Left ventricle myocardium inferior (tissue), 1 donor: ENCODE data around the gene PPARG. TPM values are rescaled to one million over a fixed set of nuclear protein-coding genes. Genes with fewer than 3 reads are reported as not detected.

ENCODE experiments used
- DNase-seq: peaks from one replicate; pipeline ENCODE4 v3.0.0-alpha.2; 2020
- H3K27ac ChIP-seq: fragments of 200-600 bp; replicated peaks from 2 replicates; pipeline ENCODE4 v1.8.0; 2021
- H3K27me3 ChIP-seq: fragments of 200-600 bp; 2 replicates; pipeline ENCODE4 v1.8.0; 2021; ENCODE audit warnings: low read depth
- H3K36me3 ChIP-seq: fragments of 200-600 bp; 2 replicates; pipeline ENCODE4 v1.8.0; 2021
- H3K4me1 ChIP-seq: fragments of 200-600 bp; 2 replicates; pipeline ENCODE4 v1.8.0; 2021
- H3K4me3 ChIP-seq: fragments of 200-600 bp; 2 replicates; pipeline ENCODE4 v1.8.0; 2021; ENCODE audit warnings: mild to moderate bottlenecking, moderate library complexity
- H3K9me3 ChIP-seq: fragments of 200-600 bp; replicated peaks from 2 replicates; pipeline ENCODE4 v1.8.0; 2021
- intact Hi-C: fragments of 100-400 bp; cut with micrococcal nuclease; formaldehyde crosslinking; loops from one replicate; pipeline ENCODE4 v1.11.0; 2022
- total RNA-seq: library from RNA; stranded (reverse); fragmentation: NEBNext Ultra II Directional; extraction: Animal tissue kit (Norgen Biotek cat#: 25700); gene quantifications from one replicate; pipeline ENCODE4 v1.2.1, GENCODE V29; 2021
- TF ChIP-seq, protein P1 (sequence below): fragments of 200-600 bp; IDR thresholded peaks from 2 replicates; pipeline ENCODE4 v1.8.0; 2021; ENCODE audit warnings: antibody characterized with exemption, mild to moderate bottlenecking, borderline replicate concordance
- donor health status: DM: no; HTN: yes; CAD: no; lungs with severe emphysema.

The PPARG gene
- total RNA-seq, 1 donor from 2014 or later: 15.6 TPM

DNA sequence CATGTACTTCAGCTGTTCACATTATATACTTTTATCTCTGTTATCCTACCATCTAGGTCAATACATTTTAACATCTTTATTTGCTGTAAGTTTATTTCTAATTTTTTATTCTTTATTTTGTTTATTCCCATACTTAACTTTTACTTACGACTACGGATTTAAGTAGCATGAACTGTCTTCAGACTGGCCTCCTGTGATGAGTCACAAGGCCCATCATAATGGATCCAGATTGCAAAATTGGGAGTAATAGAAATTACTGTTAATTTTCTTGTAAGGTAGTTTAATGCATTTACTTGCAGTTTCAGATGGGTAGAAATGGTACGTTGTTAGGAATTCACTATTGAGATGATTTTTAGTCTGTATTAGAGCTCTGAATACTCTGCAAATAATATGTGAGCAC lies 45.9 kb downstream of the PPARG start:
- no peak for DNase-seq
- Histone ChIP-seq H3K27me3 (no peaks in the 10 kb centered on the region), H3K27ac (no peak overlapping the region), H3K36me3 (no peaks in the 10 kb centered on the region), H3K9me3 (no peaks in the 10 kb centered on the region), H3K4me3 (no peak overlapping the region), H3K4me1 (no peaks in the 10 kb centered on the region)
- TF ChIP-seq, protein P1, sequence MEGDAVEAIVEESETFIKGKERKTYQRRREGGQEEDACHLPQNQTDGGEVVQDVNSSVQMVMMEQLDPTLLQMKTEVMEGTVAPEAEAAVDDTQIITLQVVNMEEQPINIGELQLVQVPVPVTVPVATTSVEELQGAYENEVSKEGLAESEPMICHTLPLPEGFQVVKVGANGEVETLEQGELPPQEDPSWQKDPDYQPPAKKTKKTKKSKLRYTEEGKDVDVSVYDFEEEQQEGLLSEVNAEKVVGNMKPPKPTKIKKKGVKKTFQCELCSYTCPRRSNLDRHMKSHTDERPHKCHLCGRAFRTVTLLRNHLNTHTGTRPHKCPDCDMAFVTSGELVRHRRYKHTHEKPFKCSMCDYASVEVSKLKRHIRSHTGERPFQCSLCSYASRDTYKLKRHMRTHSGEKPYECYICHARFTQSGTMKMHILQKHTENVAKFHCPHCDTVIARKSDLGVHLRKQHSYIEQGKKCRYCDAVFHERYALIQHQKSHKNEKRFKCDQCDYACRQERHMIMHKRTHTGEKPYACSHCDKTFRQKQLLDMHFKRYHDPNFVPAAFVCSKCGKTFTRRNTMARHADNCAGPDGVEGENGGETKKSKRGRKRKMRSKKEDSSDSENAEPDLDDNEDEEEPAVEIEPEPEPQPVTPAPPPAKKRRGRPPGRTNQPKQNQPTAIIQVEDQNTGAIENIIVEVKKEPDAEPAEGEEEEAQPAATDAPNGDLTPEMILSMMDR: no peak
- intact Hi-C loops: no loop called here

DNA sequence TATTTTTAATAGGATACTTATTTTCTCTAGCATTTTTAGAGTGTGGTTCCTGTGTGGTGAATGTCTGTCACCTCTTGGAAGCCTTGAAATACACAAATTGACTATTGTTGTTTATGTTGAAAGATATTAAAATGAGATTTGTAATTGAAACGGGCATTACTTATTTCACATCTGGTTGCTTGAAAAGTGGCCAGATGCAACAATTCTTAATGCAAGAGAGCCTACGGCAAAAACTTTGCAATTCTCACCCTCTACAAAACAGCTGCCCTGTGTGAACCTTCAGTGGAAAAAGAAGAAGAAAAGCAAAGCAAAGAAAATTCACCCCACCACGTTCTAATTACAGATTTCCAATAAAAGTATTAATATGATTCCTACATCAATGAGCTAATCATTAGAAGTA lies 46.6 kb downstream of the PPARG start:
- no peak overlapping the region for H3K4me3 ChIP-seq
- DNase-seq: no peak
- no peaks in the 10 kb centered on the region for H3K27me3 ChIP-seq
- TF ChIP-seq, protein P1: no peak
- no peaks in the 10 kb centered on the region for H3K9me3 ChIP-seq
- intact Hi-C loops: no loop called here
- H3K4me1 ChIP-seq: no peaks in the 10 kb centered on the region
- H3K36me3 ChIP-seq: no peaks in the 10 kb centered on the region
- H3K27ac ChIP-seq: no peak overlapping the region

DNA sequence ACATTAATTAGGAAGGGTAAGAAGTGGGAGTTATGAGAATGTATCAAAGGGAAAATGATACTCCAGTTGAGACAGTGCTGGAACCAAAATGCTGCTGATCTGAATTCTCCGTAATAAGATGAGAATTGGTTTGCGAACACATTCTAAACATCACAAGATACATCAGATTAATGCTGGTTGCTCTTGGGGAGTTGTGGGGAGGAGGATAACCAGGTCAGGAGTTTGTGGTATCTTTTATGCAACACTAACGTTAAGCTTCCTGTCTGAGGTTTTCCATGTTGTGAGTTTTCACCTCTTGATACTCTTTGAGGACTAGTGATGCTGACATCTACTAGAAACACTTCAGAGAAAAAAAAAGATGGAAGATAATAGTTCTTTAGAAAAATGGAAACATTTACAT lies 47.2 kb downstream of the PPARG start:
- TF ChIP-seq, protein P1: no peak
- Histone ChIP-seq H3K4me1 (no peaks in the 10 kb centered on the region), H3K36me3 (no peaks in the 10 kb centered on the region), H3K27me3 (no peaks in the 10 kb centered on the region), H3K27ac (no peak overlapping the region), H3K4me3 (no peak overlapping the region), H3K9me3 (no peaks in the 10 kb centered on the region)
- DNase-seq: no peak
- intact Hi-C loops: no loop called here

DNA sequence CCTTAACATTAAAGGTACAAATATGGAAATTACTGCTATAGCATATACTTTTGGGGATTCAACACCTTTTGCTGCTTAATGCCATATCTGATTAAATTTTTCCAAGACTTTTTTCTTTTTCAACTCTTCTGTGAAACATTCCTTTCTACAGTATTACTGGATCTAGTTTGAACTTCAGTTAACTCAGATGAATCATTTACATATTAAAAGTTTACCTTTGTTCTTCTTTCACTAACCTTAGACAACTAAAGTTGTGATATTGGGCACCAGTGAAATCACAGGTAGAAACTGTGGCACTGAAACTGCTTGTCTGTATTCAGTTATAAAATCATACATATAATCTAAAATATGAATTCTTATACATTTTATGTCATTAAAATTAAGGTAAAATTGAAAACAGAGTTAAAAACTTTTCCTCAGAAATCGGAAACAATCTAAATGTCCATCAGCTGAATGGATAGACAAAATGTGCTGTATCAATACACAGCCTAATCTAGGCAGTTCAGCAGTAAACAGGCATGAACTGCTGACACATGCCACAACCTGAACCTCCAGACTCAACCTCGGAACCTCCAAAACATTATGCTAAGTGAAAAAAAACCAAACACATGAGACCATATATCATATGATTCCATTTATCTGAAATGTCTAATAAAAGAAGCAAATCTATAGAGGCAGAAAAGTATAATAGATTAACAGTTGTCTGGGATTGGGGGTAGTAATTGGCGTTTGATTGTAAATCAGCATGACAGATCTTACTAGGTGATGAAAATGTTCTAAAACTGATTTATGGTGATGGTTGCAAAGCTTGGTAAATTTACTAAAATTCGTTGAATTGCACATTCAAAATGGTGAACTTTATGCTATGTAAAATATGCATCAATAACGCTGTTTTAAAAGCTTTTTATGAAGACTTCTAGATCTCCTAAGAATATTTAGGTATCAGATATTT lies 50.0 kb downstream of the PPARG start:
- Histone ChIP-seq H3K27me3 (no peaks in the 10 kb centered on the region), H3K36me3 (no peaks in the 10 kb centered on the region), H3K4me1 (peaks cover 11% of the 10 kb centered on the region), H3K4me3 (no peak overlapping the region), H3K27ac (no peak overlapping the region), H3K9me3 (no peaks in the 10 kb centered on the region)
- DNase-seq: no peak
- TF ChIP-seq, protein P1: no peak
- intact Hi-C loops: no loop called here

DNA sequence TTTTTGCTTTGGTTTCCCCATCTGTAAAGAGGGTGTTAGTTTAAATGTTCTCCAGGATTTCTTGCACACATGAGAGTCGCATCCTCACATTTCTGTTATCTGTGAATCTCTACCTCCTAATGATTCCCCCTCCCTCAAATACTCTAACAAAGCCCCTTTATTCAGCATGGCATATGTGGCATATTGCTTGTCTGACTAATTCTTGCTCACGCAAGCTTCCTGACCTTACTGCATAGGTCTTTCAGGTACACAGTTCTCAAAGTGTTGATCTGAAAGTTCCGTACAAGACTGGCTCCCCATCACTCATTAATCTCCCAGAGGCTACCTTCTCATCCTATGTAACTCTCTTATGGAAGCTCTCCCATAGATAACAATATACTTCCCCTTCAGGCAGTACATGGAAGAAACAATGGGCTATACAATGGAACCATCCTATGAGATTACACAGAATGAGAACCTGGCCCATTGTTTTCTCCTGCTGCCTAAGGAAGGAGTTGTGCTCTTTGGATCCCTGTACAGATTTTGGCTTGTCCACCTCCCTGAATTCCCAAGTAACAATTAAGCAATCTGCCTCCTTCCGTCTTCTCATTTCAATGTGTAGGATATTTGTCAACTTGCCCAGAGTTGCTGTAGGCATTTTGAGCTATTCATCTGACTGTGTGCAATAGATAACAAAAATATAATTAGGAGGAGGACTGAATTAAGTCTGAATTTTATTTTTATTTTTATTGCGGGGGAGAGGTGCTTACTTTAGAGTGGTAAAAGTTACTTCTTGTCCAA lies 51.0 kb downstream of the PPARG start:
- DNase-seq: no peak
- H3K27me3 ChIP-seq: no peaks in the 10 kb centered on the region
- H3K4me3 ChIP-seq: no peak overlapping the region
- H3K27ac ChIP-seq: no peak overlapping the region
- TF ChIP-seq, protein P1: no peak
- peaks cover 11% of the 10 kb centered on the region for H3K4me1 ChIP-seq
- no peaks in the 10 kb centered on the region for H3K9me3 ChIP-seq
- no peaks in the 10 kb centered on the region for H3K36me3 ChIP-seq
- intact Hi-C loops: no loop called here
